ENCODE measurements around the gene ASCL2.

- TF ChIP-seq CTCF (IDR thresholded peaks at IDR 0.05; ENCODE audit: extremely low read depth in 1 of 2, insufficient read depth in 1 of 2, low read depth in 1 of 2, low read length in 2 of 2) (no peak), EZH2 (IDR thresholded peaks at IDR 0.05; ENCODE audit: borderline replicate concordance, low read depth, low read length, severe bottlenecking) (no peak)
Measured at GRCh38 chr11:2258501-2259465, 11.6 kb downstream of the ASCL2 start.

Data from endothelial cell of umbilical vein (primary cell).